ENCODE results near the gene IL34.

Gene IL34

GRCh38 chr16:70694868-70695218 is 48.5 kb downstream of the IL34 start:
- in situ Hi-C loops (cut with MboI; ENCODE audit: low sequenced_read_pairs, unreplicated experiment): no loop called here
- no peak for TF ChIP-seq CTCF (IDR thresholded peaks at IDR 0.05; ENCODE audit: borderline replicate concordance, control extremely low read depth, extremely low read depth, insufficient read depth, missing control alignments)
- DNase-seq (ENCODE audit: low spot score): no peak

GRCh38 chr16:70695331-70696070 is 49.1 kb downstream of the IL34 start:
- DNase-seq (ENCODE audit: low spot score): no peak

GRCh38 chr16:70696355-70696754 is 50.0 kb downstream of the IL34 start:
- no peak for DNase-seq (ENCODE audit: low spot score)
- in situ Hi-C loops (cut with MboI; ENCODE audit: low sequenced_read_pairs, unreplicated experiment): no loop called here
- no peak for TF ChIP-seq CTCF (IDR thresholded peaks at IDR 0.05; ENCODE audit: borderline replicate concordance, control extremely low read depth, extremely low read depth, insufficient read depth, missing control alignments)

More at GRCh38 chr16:70695331-70696070, 49.1 kb downstream of the IL34 start:
- no peak for TF ChIP-seq CTCF (IDR thresholded peaks at IDR 0.05; ENCODE audit: borderline replicate concordance, control extremely low read depth, extremely low read depth, insufficient read depth, missing control alignments)
- in situ Hi-C loops (cut with MboI; ENCODE audit: low sequenced_read_pairs, unreplicated experiment): no loop called here

- DNase-seq (ENCODE audit: low spot score): no peak
- in situ Hi-C loops (cut with MboI; ENCODE audit: low sequenced_read_pairs, unreplicated experiment): no loop called here
- TF ChIP-seq CTCF (IDR thresholded peaks at IDR 0.05; ENCODE audit: borderline replicate concordance, control extremely low read depth, extremely low read depth, insufficient read depth, missing control alignments): no peak
These were observed 50.7 kb downstream of the IL34 start for GRCh38 chr16:70696952-70697593.

- no peak for DNase-seq (ENCODE audit: low spot score)
- in situ Hi-C loops (cut with MboI; ENCODE audit: low sequenced_read_pairs, unreplicated experiment): no loop called here
- no peak for TF ChIP-seq CTCF (IDR thresholded peaks at IDR 0.05; ENCODE audit: borderline replicate concordance, control extremely low read depth, extremely low read depth, insufficient read depth, missing control alignments)
These were observed 51.3 kb downstream of the IL34 start for GRCh38 chr16:70697594-70698170.

- in situ Hi-C loops (cut with MboI; ENCODE audit: low sequenced_read_pairs, unreplicated experiment): no loop called here
- TF ChIP-seq CTCF (IDR thresholded peaks at IDR 0.05; ENCODE audit: borderline replicate concordance, control extremely low read depth, extremely low read depth, insufficient read depth, missing control alignments): no peak
- DNase-seq (ENCODE audit: low spot score): no peak
These were observed 52.5 kb downstream of the IL34 start for GRCh38 chr16:70698901-70699300.

Measured in GM13976 (cell line).